Frontal cortex (tissue), 4 donors: ENCODE results near the gene PTPRN2. TPM values are rescaled to one million over a fixed set of nuclear protein-coding genes. Genes with fewer than 3 reads are reported as not detected.

Source experiments
- DNase-seq, 2 donors: peaks; one replicate each; pipeline ENCODE4 v3.0.0; 2012; ENCODE audit warnings: low spot score in 2 of 2
- FAIRE-seq: peaks from 2 replicates; lab custom pipeline; 2012; peaks lifted over from hg19 to GRCh38; lab: Jason Lieb, UNC
- total RNA-seq: library from RNA; depleted of rRNA; stranded (reverse); fragments of >200 nt; gene quantifications from one replicate; pipeline ENCODE4 v1.2.3, GENCODE V29; 2014
- donor health status: control.
- donor health status: control.
- donor health status: control.

The PTPRN2 gene
- total RNA-seq, 1 donor from 2014 or later: 52.2 TPM

DNA sequence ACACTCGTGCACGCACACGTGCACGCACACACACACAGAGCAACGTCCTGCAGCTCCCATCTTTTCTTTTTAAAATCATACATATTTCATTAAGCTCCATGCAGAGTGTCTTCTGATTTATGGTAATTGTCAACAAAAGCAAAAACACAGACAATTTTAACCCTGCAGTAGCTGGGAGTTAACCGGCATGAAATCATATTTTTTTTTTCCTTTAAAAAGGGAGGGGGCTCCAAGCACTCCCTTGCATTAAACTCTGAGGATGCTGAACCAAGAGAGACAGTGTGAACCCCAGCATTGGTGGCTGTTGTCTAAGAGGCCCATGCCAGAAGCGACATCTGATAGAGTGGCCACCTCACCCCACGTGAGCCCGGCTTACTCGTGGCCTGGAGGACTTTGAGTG is 708.2 kb downstream of the PTPRN2 start:
- no peak for FAIRE-seq
- DNase-seq: no peak

GRCh38 chr7:157877298-157878090 is 710.1 kb downstream of the PTPRN2 start:
- no peak for FAIRE-seq

GRCh38 chr7:157876469-157877285 is 710.9 kb downstream of the PTPRN2 start:
- FAIRE-seq (no peak), DNase-seq (no peak)

More at GRCh38 chr7:157877298-157878090, 710.1 kb downstream of the PTPRN2 start:
- DNase-seq: no peak

GRCh38 chr7:157875230-157876179 is 712.1 kb downstream of the PTPRN2 start:
- no peak for FAIRE-seq
- DNase-seq: no peak

- FAIRE-seq (no peak), DNase-seq (no peak)
Observed at GRCh38 chr7:157874870-157875229, 712.8 kb downstream of the PTPRN2 start.

DNA sequence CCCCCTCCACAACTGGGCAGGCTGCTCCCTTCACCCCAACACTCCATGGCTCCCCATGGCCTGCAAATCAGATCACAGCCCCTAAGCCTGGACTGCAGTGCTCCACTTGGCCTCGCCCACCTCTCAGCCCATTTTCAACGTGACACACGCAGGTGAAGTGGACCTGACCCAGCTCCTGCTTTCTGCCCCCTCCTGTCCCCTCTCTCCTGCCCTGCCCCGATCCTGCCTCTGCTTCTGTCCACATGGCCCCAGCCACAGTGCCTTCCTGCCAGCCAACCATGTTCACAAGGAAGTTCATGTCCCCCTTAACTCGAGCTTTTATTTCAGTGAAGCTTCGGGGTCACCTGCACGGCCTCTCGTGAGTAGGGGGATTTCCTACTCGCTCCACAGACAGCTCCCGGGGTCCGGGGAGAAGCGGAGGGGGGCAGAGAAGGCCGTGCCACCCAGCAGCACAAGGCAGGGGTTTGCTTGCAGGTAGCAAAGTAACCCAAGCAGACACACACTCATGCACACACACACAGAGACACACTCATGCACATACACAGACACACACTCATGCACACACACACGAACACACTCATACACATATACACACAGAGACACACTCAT is 713.3 kb downstream of the PTPRN2 start:
- FAIRE-seq (no peak), DNase-seq (no peak)

DNA sequence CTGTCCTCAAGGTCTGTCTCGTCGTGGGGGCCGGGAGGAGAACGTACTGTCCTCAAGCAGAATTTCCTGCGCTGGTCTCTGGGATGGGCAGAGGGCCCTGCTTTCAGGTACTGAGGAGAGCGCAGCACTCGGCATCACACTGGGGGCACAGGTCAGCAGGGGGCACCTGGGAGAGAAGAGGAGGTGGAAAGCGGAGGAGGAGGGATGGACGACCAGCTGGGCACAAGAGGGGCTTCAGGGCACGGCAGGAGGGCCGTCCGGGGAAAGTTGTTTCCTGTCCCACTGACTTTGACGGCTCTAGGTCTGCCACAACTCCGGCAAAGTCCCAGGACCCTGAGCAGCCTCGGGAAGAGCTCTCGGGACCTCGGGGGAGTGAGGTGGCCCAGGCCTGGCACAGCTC is 714.0 kb downstream of the PTPRN2 start:
- FAIRE-seq: no peak
- no peak for DNase-seq

GRCh38 chr7:157873181-157873580 is 714.4 kb downstream of the PTPRN2 start:
- no peak for DNase-seq
- FAIRE-seq: no peak

GRCh38 chr7:157872447-157872846 is 715.2 kb downstream of the PTPRN2 start:
- no peak for DNase-seq
- FAIRE-seq: no peak

GRCh38 chr7:157871681-157872080 is 715.9 kb downstream of the PTPRN2 start:
- no peak for FAIRE-seq

DNA sequence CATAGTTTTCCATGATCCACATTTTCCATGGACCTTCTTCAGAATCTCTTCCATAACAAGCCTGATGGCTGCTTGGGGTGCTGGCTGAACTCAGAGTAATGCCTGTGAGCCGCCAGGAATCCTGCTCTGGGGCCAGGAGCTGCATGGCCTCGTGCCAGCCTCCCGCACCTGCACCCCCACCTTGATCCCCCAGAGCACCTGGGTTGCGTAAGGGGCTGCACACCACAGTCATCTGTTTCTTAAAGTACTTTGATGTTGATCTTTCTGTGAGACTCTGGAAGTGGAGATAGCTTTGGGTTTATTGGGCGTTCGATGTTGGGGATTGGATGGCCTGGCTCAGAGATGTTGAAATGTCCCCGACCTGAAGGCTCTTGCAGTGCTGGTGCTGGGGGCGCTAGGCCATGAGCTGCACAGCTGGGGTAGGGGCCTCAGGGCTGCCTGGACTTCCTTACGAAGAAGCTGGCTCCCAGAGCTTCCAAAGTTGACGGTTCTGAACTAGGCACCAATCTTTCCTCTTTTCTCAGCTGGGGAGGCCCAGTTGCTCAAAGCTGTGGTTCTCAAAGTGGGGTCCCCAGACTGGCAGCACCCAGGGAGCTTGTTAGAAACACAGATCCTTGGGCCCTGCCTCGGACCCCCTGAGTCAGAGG is 716.9 kb downstream of the PTPRN2 start:
- FAIRE-seq (no peak), DNase-seq (no peak)

More at GRCh38 chr7:157871681-157872080, 715.9 kb downstream of the PTPRN2 start:
- DNase-seq: no peak

GRCh38 chr7:157869793-157870192 is 717.8 kb downstream of the PTPRN2 start:
- DNase-seq: no peak
- FAIRE-seq: no peak

- no peak for FAIRE-seq
- no peak for DNase-seq
Observed at GRCh38 chr7:157867685-157868305, 719.8 kb downstream of the PTPRN2 start.

DNA sequence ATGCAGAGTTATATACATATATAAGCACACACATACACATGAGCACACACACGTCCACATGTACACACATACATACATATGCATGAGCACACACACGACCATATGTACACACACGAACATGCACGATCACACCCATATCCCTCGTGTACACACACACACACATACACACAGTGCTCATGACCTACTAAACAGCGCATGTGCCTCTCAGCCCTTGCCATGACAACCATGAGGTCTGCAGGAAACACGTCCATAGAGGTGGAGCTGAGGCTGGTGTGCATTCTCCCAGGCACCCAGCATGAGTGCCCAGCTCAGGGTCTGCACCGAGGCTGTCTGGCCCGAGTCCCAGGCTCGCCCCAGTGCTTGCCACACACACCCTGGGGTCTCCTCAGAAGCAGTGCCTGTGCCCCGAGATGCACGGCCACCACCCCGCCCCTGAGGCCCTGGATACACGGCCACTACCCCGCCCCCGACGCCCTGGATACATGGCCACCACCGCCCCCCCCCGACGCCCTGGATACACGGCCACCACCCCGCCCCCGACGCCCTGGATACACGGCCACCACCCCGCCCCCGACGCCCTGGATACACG is 721.2 kb downstream of the PTPRN2 start:
- no peak for DNase-seq
- no peak for FAIRE-seq

DNA sequence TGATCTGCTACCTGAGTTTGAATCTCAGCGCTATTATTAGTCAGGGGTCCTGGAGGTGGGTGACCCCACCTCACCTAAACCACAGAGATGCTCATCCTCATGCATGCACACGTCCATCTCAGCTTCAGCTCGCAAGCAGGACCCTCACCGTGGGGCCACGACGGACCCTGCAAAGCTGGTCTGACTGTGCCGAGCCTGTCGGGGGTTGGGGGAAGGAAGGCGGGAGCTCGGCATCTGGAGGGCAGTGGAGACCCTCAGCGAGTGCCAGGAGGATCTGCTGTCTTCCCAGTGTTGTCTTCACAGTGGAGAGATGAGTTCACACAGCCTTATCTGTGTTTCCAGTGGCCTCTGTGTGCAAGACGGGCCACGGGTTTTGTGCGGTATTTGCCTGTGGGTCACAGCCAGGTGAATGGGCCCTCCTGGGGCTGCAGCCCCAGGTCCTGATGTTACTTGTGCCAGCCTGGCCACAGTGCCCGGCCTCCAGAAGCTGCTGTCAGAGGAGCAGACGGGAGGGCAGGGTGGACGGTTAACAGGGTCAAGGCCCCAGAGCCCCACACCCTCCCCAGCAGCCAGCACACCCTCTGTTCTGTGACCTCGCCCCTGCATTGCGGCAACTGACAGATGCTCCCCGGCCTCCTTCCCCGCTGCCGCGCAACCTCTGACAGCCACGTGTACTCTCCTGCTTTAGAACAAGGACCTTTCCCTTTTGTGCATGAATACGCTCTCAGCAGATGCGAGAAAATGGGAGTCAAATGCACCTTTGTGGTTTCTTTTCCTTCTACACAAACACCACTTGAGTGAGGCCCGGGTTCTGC is 722.1 kb downstream of the PTPRN2 start:
- DNase-seq: no peak
- no peak for FAIRE-seq

GRCh38 chr7:157864911-157865310 is 722.7 kb downstream of the PTPRN2 start:
- FAIRE-seq: no peak
- no peak for DNase-seq
